ENCODE data around the gene UCN2. TPM values are rescaled to one million over a fixed set of nuclear protein-coding genes. Genes with fewer than 3 reads are reported as not detected.

The UCN2 gene, protein sequence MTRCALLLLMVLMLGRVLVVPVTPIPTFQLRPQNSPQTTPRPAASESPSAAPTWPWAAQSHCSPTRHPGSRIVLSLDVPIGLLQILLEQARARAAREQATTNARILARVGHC
- 1.1 TPM for polyA plus RNA-seq (2013, experiment 1 of 2; ENCODE audit: insufficient read length)
- 0.72 TPM for polyA plus RNA-seq (2013, experiment 2 of 2; ENCODE audit: insufficient read length)

DNA sequence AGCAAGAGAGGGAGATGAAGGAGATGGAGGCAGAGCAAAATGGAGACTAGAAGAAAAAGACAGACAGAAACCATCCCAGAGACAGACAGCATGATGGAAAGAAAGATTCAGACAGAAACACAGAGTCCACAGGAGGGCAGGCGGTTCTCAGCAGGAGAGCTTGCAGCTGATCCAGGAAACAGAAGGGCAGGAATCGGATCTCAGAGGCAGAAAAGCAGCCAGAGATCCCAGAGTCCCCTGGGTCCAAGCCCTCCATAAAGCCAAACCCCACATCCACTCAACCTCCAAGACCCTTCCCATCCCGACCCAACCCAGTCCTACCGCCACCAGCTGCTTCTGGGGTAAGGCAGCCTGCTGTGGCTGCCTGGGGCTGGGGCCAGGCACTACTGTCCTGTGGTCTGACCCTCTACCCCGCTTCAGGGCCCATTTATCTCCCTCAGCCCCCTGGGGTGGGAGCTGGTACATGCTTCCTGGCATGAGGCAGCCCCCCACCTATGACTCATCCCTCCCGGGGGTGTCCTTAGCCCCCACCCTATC is at the start of gene UCN2:
UCN2 (minus strand) TSS at position 400 of the 537 bp plus-strand sequence. CDS start 657 bp downstream, outside the sequence.
- peak; percentile 44 for DNase-seq

DNA sequence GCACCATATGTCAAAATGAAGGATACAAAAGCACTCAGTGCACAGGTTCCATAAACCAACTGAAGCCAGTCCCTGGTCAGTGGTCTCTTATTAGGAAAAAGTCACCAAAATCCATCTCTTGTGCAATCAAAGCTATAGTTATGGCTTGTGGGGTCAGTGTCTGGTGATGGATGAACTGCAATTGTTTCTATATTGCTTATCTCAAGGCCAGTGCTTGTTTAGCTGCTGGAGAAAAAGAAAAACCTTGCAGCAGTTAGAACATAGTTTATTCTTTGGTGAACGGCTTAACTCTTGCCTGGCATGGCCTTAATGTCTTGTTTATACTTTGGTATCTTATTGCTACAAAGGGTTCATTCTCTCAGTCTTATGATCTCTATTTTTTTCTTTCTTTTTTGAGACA is 48.7 kb upstream of the UCN2 start:
- DNase-seq: no peak

DNA sequence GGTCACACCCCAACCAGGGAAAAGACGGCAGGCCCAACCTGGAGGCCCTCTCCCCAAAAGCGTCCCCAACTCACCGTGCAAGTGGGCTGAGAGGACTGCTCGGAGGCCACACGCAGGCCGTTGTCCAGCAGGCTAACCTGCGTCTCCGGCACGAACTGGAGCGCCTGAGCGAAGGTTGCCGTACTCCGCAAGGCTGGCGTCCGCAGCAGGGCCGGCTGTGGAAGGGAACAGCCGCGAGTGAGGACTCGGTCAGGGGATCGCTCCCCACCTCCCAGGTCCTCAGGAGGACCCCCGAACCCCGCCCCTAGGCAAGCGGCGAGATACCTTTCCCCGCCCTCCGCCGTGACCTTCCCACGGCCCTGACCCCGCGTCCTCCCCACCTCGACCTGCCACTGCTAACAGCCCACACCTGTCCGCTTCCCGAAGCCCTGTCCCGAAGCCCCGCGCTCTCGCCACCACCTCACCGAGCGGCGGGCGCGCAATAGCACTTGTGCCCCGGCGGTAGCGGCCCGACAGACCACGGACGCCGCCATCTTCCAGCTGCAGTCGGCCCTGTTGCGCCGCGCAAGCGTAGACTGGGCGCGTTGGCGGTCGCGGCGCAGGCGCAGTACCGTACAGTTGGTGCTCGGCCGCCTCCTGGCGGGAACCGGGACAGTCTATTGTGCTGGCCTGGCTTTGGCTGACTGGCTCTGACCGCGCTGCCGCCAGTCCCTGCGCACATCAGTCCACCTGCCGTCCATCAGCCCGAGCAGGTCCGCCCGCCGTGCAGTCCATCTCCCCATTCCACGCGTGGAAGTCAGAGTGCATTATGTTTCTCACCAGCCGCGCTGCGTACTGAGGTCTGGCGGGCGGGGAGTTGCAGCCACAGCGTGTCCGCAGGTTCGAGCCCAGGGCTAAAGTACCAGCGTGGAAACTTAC is 45.8 kb upstream of the UCN2 start, which contains the start of gene UQCRC1:
UQCRC1 (minus strand) TSS at position 559 of the 918 bp plus-strand sequence; CDS start at position 533, 26 bp downstream.
- DNase-seq: peak; percentile 90

DNA sequence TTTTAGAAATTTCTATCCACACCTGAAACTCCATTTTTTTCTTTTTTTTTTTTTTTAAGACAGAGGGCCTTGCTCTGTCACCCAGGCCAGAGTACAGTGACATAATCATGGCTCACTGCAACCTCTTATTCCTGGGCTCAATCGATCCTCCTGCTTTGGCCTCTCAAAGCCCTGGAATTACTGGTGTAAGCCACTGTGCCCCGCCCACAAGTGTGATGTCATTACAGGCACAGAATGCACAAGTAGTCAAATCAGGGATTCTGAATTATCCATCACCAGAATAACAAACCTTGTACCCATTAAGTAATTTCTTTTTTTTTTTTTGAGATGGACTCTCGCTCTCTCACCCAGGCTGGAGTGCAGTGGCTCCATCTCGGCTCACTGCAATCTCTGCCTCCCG is 43.9 kb upstream of the UCN2 start:
- DNase-seq: no peak

DNA sequence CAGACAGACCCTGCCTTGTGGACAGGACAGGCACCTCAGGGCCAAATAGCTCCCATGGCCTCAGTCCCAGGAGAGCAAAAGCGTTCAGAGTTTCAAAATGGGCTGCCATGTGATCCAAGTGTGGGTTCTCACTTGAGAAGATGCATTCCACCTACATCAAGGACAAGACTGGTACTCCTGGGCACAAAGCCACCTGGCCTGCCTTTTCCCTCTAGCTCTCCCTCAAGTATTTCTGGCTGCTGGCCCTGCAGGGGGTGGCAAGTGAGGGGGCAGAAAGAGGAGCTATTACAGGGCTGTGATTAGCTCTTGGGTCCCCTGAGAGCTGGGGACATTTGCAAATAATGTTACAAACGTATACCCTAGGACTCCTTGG is 38.0 kb upstream of the UCN2 start:
- no peak for DNase-seq

DNA sequence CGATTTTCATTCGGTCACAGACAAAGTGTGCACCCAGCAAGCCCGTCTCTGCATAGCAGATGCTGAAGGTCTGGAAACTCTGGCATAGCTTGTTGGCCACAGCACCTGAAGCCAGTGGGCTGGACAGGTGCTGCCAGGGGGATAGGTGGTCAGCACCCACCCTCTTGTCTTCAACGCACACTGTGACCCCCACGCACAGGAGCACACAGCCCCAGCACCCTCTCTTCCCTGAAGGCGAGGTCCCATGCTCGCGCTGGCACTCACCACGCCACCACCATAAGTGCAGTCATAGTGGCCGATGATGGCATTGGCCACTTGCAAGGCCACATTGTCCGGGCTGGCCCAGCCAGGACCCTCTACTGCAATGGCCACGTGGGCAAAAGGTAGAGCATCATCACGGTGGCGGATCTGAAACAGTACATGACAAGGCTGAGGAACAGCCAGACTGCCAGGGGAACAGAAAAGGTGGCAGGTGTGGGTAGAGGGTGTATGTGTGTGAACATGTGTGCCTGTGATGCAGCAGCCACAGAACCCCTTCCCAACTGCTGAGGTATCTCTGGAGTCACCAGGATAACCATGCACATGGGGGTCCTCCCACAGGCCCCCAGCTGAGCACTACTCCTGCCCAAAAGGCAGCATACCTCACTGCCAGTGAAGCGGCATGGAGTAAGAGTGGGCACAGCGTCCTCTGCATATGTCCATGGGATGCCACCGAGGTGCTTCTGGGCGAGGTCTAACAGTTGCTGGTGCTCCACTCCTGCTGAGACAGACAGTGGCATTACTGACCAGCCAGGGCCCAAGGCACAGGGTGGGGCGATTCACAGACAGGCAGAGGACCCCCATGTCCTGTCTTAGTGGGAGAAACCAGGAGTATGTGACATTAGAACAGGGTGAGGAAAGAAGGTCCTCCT is 37.4 kb upstream of the UCN2 start:
- DNase-seq: no peak

DNA sequence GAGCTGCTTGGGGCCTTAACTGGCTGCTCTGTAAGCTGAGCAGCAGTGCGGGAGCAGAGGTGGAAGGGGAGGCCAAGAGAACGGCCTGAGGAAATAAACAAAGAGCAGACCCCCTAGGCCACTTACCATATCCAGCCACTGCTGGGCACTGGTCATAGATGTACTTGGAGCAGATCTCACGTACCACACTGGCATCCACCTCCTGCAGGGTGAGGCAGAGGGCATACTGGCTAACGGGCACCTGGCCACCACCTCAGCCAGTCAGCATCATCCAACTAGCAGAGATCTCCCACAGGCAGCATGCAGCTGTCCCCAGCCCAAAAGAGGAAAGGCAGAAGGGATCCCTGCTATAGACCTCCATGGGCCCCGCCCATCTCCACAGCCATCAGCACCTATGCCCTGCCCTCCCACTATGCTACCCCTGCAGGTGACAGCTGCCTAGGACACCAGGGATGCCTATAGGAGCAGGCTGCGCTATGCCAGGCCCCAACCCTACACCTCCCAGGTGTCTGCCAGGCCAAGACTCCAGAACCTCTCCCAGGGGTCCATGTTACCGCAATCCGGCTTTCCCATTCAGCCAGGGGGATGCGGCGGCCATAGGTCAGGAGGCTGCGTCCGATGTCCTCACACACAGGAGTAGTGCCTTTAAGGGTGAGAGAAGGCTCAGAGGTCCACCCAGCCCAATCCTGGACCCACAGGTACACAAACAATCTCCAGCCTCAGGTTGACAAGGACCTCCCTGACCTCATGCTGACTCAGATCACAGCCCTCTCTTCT is 36.1 kb upstream of the UCN2 start:
- no peak for DNase-seq

DNA sequence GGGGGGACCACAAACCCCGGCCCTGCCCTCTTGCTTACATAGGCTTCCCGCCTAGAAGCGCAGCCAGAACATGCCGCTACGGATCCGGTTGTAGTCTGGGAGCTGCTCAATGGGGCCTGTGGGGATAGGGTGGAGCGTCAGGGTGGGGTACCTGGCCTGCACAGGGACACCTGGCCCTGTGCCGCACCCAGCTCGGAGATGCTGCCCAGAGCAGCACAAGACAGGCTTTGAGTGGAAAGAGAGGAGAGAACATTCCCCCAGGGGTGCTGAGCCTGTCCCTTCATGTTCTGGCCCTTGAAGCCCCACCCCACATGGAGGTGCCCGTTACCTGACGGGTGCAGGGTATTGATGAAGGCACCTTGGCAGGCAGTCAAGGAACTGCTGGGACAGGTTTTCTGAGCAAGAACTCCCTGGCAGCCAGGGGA is 35.5 kb upstream of the UCN2 start:
- no peak for DNase-seq

DNA sequence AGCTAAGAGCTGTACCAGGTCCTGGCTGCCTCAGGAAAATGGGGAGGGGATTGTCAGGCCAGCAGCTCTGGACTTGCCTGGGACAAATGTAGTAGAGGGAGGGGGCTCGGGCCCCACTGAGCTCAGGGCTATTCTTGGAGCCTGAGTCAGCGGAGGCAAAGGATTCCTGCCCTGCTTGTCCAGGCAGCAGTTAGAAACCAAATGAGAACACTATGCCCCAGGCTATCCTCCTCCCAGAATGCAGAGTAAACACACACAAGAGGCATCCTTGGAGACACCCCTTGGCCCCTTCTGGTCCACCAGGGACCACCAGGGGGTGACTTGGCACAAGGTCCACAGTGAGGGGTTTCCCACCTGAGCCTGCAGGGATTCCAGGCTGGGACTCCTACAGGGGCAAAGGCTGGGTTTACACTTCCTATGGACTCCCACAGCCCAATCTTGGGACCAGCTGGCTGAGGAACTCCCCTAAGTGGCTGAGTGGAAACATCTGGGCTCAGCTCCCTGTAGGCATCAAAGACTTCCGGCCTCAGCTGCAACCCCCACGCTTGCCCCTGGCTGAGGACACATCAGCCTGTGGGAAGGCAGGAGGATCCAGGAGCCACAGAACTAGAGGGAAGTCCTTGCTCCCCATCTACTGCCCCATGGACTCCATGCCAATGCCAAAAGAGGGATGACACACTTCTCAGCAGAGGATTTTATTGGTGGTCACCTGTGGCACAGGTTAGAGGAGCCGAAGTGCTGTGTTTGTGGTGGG is 34.9 kb upstream of the UCN2 start:
- peak; percentile 91 for DNase-seq

DNA sequence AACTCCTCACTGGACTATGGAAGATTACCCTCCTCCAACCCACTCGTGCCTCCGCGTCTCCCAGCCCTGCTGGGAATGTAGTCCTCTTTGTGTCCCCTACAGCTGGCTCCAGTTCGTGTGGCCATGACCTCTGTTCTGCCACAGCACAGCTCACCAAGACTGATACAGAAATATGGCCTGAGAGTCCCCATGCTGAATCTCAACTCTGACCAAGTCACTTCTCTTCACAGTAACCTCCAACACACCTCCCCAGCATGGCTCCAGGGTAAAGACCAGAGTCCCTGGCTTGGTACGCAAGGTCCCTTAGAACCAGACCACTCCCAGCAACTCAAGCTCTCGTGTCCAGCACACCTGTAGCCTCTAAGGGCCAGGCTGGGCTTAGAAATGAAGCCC is 33.8 kb upstream of the UCN2 start:
- no peak for DNase-seq

DNA sequence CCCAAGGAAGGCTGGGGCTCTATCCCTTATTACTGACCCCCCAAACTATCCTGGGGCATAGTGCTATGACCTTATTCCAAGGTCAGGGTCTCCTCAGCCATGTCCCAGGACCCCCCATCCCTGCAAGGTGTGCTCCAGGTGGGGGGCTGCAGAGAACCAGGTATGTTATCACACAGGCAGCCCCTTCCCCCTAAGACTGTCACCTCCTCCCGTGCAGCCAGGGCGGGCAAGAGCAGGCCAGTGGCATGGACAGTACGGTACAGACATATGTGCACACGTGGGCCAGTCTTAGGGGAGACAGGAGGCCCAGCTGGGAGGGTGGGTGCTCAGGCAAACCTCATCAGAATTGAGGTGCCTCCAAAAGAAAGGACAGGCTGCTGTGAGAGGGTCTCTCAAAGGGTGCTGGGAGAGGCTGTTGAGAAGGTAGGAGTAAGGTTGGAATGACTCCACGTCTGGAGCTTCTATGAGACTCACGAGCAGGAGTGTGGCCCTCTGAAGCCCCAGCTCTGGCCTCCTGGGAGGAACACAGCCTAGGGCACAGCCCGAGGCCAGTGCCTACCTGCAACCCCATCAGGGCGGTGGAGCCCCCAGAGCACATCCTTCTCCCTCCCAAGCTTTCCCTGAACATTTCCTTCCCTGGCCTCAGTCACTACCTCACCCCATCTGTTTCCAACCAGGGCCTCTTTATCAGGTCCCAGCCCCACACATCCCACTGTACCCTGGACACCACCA is 33.3 kb upstream of the UCN2 start:
- DNase-seq: no peak

DNA sequence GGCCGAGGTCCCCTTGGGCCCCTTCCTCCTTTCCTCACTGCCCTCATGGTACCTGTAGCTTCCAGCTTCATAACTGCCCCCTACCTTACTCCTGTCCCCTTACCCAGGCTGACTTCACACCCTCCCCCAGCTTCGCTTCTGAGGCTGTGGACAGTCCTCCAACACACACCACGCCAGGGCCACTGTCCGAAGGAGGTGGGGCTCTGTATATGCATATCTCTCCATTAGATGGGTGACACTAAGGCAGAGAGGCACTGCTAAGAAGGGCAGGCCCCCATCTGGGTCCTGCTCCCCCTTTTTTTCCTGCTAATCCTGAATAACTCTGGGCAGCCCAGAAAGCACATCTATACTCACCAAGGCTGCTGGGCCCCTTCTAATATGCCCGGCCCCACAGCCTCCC is 32.6 kb upstream of the UCN2 start:
- no peak for DNase-seq

DNA sequence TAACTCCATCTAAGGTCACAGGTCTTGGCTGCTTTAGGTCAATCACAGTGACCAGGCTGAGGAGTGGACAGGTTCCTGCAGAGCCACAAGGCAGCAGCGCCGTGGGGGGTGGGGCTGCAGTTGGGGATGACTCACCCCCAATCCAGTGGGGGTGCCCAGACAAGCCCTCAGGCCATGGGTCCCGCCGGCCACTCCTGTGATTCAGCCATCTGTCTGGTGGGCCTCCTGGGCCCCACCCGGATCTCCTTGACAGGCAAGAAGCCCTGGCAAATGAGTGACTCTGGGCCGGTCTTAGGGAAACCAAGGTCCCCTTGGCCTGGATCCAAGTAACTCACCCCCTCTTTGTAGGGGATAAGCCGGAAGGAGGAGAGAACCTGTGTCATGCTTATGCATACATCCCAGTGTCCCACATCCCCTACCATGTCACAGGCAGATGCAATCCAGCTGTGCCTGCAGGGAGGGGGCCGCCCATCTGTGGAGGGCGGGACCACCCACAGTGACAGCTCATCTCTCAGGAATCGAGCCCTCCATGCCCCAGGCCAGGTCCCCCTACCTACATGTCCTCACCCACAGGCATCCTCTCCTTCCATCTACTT is 32.0 kb upstream of the UCN2 start:
- DNase-seq: peak; percentile 91

DNA sequence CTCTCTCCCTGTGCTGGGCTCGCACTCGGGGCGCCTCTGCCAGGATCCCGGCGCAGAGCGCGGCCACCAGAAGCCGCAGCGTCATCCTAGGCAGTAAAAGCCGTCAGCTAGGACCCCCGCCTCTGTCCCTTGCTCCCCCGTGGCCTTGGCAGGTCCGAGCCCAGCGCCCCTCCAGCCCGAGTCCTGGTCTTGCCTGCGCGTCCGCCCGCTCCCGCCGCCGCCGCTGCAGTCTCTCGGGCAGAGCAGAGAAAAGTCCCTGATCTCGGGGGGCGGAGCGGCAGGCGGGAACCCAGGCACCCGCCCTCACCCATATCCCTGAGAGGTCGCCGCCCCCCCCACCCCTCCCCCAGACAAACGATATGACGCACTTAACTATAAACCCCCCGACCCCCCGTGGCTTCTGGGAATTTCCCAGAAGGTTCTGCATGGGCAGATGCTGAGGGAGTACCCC is 31.5 kb upstream of the UCN2 start, which contains the start of gene COL7A1:
COL7A1 (minus strand) TSS at position 255 of the 451 bp plus-strand sequence; CDS start at position 85, 170 bp downstream.
- DNase-seq: no peak

DNA sequence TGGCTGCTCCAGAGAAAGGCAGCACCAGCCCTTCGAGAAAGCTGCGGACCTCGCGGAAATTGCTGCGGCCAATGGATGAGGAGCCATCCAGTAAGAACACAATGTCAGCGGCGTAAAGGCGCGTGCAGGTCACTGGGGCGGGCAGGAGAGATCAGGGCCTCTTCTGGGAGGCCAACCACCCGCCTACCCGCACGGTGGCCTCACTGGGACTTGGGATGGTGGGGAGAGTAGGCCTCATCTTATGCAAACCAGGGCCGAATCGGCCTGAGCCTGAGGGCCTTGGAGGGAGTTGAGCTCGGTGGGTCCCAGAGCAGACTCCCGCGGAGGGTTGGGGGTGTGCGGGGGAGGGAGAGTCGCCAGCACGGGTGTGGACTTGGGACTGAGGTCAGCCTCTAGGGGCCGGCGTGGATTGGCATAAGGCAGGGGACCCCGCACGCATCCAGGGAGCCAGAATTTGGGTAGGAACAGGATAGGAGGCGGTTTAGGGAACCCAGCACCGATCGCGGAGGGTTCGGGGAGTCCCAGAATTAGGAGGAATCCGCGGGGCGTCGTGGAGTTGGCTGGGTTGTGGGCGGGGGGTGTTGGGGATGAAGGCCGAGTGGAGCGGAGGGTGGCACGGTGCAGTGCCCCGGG is 31.0 kb upstream of the UCN2 start:
- no peak for DNase-seq

DNA sequence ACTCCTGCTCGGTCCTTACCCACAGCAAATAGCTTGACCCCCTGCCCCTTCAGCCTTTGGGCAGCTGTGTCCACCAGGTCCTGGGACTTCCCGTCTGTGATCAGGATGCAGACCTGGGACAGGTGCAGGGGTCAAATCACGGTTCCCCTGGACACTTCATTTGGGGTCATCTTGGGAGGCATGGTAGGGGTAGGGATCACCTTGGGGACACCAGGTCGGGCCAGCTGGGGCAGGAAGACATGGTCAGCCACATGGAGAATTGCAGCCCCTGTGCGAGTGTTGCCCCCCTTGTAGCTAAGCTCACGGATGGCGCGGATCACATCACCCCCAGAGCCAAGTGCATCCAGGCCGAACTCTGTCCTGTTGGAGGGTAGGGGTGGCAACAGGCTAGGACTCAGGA is 29.8 kb upstream of the UCN2 start:
- DNase-seq: no peak

DNA sequence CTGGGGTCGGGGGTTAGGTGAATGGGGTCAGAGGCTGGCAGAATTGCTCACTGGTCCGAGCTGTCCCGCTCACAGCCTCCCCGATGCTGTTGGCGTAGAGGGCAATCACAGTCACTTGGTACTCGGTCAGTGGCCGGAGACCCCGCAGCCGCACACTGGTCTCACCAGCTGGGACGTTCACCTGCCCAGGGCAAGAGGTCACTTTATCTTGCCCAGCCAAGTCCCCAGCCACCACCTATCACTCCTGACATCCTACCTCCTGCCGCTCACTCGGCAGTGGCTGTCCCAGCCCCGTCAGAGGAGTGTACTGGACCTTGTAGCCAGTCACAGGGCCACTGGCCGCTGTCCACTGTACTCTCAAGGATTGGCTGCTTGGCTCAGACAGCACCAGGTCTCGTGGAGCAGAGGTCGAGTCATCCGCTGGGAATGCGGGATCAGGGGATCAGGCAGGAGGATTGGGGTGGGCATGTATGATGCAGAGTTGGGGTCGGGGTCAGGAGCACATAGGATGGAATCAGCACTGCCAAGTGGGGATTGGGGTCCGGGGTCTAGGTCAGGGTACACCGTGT is 29.0 kb upstream of the UCN2 start:
- no peak for DNase-seq

DNA sequence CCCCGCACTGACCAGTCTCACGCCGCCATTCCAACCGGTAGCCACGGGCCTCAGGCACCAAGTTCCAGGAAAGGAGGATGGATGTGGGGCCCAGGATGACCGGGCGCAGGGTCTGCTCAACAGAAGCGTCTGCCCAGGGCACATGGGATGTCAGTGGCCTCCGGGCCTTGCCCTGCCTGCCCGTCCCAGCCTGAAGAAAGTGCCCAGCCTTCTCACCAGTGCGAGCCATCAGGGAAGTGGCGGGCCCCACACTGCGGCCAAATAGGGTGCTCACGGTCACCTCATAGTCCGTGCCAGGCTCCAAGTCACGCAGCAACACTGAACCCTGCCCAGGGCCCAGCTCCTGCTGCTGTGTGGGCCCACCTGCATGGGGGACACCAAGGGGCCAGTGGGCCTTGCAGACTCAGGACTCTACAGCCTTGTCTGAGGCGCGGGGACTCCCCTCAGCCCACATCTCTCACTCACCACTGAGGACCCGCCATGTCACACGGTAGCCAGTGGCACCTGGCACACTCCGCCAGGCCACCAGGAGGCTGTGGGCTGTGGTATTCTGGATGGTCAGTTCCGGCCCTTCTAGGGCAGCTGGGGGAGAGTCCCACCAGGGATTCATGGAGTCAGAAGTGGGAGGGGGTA is 28.4 kb upstream of the UCN2 start:
- no peak for DNase-seq

All from fibroblast of skin of abdomen (primary cell).